Measurements from ENCODE around the gene CFAP65. TPM values are rescaled to one million over a fixed set of nuclear protein-coding genes. Genes with fewer than 3 reads are reported as not detected.

The CFAP65 gene
- total and polyA plus RNA-seq, 2 of the 13 experiments (the other 11 are each of a cell fraction or from before 2014, with no cell fraction given) = 0.05 TPM; not detected in 1

GRCh38 chr2:219071131-219071816, 30.0 kb upstream of the CFAP65 start (continued):
- TF ChIP-seq ZNF574 (CRISPR knock-in tag; IDR thresholded peaks at IDR 0.05) (no peak), ZMAT5 (CRISPR knock-in tag; IDR thresholded peaks at IDR 0.05; ENCODE audit: borderline replicate concordance, low read depth) (no peak), ZNF766 (CRISPR knock-in tag; IDR thresholded peaks at IDR 0.05; ENCODE audit: borderline replicate concordance) (no peak), RARG (CRISPR knock-in tag; IDR thresholded peaks at IDR 0.05; ENCODE audit: low read depth) (no peak), MIXL1 (CRISPR knock-in tag; IDR thresholded peaks at IDR 0.05) (peak; percentile 70), ZSCAN9 (CRISPR knock-in tag; IDR thresholded peaks at IDR 0.05; ENCODE audit: borderline replicate concordance) (0 out of 2 replicates have a peak, but pooled peaks have one; percentile 33), ZNF704 (CRISPR knock-in tag; IDR thresholded peaks at IDR 0.05; ENCODE audit: borderline replicate concordance) (no peak), SNAI1 (CRISPR knock-in tag; IDR thresholded peaks at IDR 0.05; ENCODE audit: borderline replicate concordance) (no peak), ZNF256 (CRISPR knock-in tag; conservative IDR thresholded peaks at IDR 0.05) (no peak), GATA4 (IDR thresholded peaks at IDR 0.05; ENCODE audit: borderline replicate concordance, low read depth) (peak; percentile 79; the same call in 1 of the 2 replicates), ZNF674 (CRISPR knock-in tag; IDR thresholded peaks at IDR 0.05; ENCODE audit: low read depth) (no peak), TEF (CRISPR knock-in tag; IDR thresholded peaks at IDR 0.05) (no peak), REXO4 (CRISPR knock-in tag; IDR thresholded peaks at IDR 0.05; ENCODE audit: borderline replicate concordance) (no peak), CAMTA2 (CRISPR knock-in tag; IDR thresholded peaks at IDR 0.05; ENCODE audit: borderline replicate concordance) (no peak), FOXA3 (CRISPR knock-in tag; IDR thresholded peaks at IDR 0.05) (peak; percentile 93), SSRP1 (CRISPR knock-in tag; IDR thresholded peaks at IDR 0.05) (no peak), ARID2 (CRISPR knock-in tag; IDR thresholded peaks at IDR 0.05; ENCODE audit: borderline replicate concordance) (peak; percentile 77; the same call in 1 of the 2 replicates)
- TF ChIP-seq, protein P1, sequence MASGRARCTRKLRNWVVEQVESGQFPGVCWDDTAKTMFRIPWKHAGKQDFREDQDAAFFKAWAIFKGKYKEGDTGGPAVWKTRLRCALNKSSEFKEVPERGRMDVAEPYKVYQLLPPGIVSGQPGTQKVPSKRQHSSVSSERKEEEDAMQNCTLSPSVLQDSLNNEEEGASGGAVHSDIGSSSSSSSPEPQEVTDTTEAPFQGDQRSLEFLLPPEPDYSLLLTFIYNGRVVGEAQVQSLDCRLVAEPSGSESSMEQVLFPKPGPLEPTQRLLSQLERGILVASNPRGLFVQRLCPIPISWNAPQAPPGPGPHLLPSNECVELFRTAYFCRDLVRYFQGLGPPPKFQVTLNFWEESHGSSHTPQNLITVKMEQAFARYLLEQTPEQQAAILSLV (CRISPR knock-in tag; IDR thresholded peaks at IDR 0.05; ENCODE audit: borderline replicate concordance) = no peak
- TF ChIP-seq, protein P2, sequence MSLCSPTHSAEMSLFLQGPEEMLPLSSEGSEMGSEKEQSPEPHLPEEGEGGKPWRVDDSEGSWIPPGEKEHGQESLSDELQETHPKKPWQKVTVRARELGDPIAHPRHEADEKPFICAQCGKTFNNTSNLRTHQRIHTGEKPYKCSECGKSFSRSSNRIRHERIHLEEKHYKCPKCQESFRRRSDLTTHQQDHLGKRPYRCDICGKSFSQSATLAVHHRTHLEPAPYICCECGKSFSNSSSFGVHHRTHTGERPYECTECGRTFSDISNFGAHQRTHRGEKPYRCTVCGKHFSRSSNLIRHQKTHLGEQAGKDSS (CRISPR knock-in tag; IDR thresholded peaks at IDR 0.05; ENCODE audit: borderline replicate concordance, low read depth) = peak; percentile 65; the same call in 1 of the 2 replicates
- TF ChIP-seq, protein P3, sequence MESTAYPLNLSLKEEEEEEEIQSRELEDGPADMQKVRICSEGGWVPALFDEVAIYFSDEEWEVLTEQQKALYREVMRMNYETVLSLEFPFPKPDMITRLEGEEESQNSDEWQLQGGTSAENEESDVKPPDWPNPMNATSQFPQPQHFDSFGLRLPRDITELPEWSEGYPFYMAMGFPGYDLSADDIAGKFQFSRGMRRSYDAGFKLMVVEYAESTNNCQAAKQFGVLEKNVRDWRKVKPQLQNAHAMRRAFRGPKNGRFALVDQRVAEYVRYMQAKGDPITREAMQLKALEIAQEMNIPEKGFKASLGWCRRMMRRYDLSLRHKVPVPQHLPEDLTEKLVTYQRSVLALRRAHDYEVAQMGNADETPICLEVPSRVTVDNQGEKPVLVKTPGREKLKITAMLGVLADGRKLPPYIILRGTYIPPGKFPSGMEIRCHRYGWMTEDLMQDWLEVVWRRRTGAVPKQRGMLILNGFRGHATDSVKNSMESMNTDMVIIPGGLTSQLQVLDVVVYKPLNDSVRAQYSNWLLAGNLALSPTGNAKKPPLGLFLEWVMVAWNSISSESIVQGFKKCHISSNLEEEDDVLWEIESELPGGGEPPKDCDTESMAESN (CRISPR knock-in tag; conservative IDR thresholded peaks at IDR 0.05) = peak; percentile 55; the same call in 1 of the 2 replicates

All from HepG2 (cell line).